HCT116 (cell line): ENCODE measurements around the gene CALN1. TPM values are rescaled to one million over a fixed set of nuclear protein-coding genes. Genes with fewer than 3 reads are reported as not detected.

Experiments used
- ATAC-seq: fragments of 200-7000 bp; cut with Tn5 transposase; 2 replicates; pipeline ENCODE4 v1.9.1; 2020; ENCODE audit warnings: mild to moderate bottlenecking, moderate library complexity
- BruUV-seq: library from RNA; stranded (reverse); fragments of 400-500 nt; replicated peaks from 2 replicates; lab custom pipeline; 2021; lab: Mats Ljungman, UMichigan
- CTCF ChIA-PET: fragments of 300-600 bp; sonication (Branson Sonifier 250); formaldehyde crosslinking; loops from one replicate; lab custom pipeline; 2021; ENCODE audit warnings: antibody characterized with exemption; lab: Charles Lee
- POLR2A ChIA-PET: fragments of 300-600, 350-600 bp; sonication (Branson Sonifier 250); formaldehyde crosslinking; loops from one replicate; lab custom pipeline; 2021; ENCODE audit warnings: antibody characterized with exemption; lab: Charles Lee
- RAD21 ChIA-PET, 2 experiments: fragments of 300-600 bp; sonication (Branson Sonifier 250); formaldehyde crosslinking; loops; one replicate each; lab custom pipeline; 2023; ENCODE audit warnings: low total read pairs in 2 of 2; ENCODE audit not compliant: uncharacterized antibody in 2 of 2, unreplicated experiment in 2 of 2, low non-redundant PET in 1 of 2; lab: Charles Lee
- DNase-seq: peaks from one replicate; pipeline ENCODE4 v3.0.0-alpha.2; 2010; ENCODE audit warnings: low read depth, low spot score
- H2AFZ ChIP-seq: fragments of 200-600 bp; shearing (Covaris generic), sonication (generic); 2 replicates; pipeline ENCODE4 v1.6.1; 2017; ENCODE audit warnings: low read depth, mixed run types, mixed read lengths, antibody characterized with exemption, low read length; ENCODE audit not compliant: poor library complexity, severe bottlenecking
- H3K27ac ChIP-seq: 2 replicates; pipeline ENCODE4 v1.5.1; 2012; ENCODE audit warnings: low read depth, low read length
- H3K27me3 ChIP-seq: fragments of 200-600 bp; sonication (generic); 2 replicates; pipeline ENCODE4 v1.6.1; 2016; ENCODE audit warnings: mixed run types, low read length, mixed read lengths; ENCODE audit not compliant: insufficient read depth
- H3K36me3 ChIP-seq, 2 experiments: fragments of 200-500 bp in 1 of 2; fragments of 200-600 bp in 1 of 2; sonication (Bioruptor generic) in 1 of 2; sonication (generic) in 1 of 2; 2 replicates each; pipeline versions ENCODE4 v1.5.1 to v1.6.1; 2014 to 2016; ENCODE audit warnings: low read length in 2 of 2, inconsistent platforms in 1 of 2, mixed read lengths in 1 of 2, mixed run types in 1 of 2; ENCODE audit not compliant: insufficient read depth in 2 of 2, control insufficient read depth in 1 of 2
- H3K4me1 ChIP-seq, 2 experiments: fragments of 200-600 bp in 1 of 2; sonication (generic) in 1 of 2; 2 replicates each; pipeline versions ENCODE4 v1.5.1 to v1.6.1; 2012 to 2017; ENCODE audit warnings: low read length in 2 of 2, inconsistent platforms in 1 of 2, mild to moderate bottlenecking in 1 of 2, mixed read lengths in 1 of 2, mixed run types in 1 of 2, moderate library complexity in 1 of 2; ENCODE audit not compliant: insufficient read depth in 2 of 2, control insufficient read depth in 1 of 2
- H3K4me2 ChIP-seq: fragments of 200-600 bp; sonication (generic); 2 replicates; pipeline ENCODE4 v1.6.1; 2017; ENCODE audit warnings: mixed run types, low read length, mixed read lengths
- H3K4me3 ChIP-seq, 2 experiments: fragments of 200-600 bp in 1 of 2; sonication (generic) in 1 of 2; replicated peaks in 1 of 2; 2 replicates each; pipeline ENCODE4 v1.5.1; 2011 to 2016; ENCODE audit warnings: low read length in 2 of 2, control low read depth in 1 of 2, low read depth in 1 of 2, mild to moderate bottlenecking in 1 of 2, mixed read lengths in 1 of 2, mixed run types in 1 of 2
- H3K79me2 ChIP-seq: fragments of 200-600 bp; sonication (generic); 2 replicates; pipeline ENCODE4 v1.6.1; 2017; ENCODE audit warnings: mild to moderate bottlenecking, mixed run types, low read length, moderate library complexity, mixed read lengths; ENCODE audit not compliant: insufficient read depth
- H3K9ac ChIP-seq: fragments of 200-600 bp; sonication (generic); 2 replicates; pipeline ENCODE4 v1.6.1; 2016; ENCODE audit warnings: low read length, mixed read lengths
- H3K9me2 ChIP-seq: fragments of 200-600 bp; sonication (generic), shearing (Covaris generic); 2 replicates; pipeline ENCODE4 v1.6.1; 2017; ENCODE audit warnings: mixed run types, mild to moderate bottlenecking, moderate library complexity; ENCODE audit not compliant: insufficient read depth
- H3K9me3 ChIP-seq, 2 experiments: fragments of 200-500 bp in 1 of 2; fragments of 200-600 bp in 1 of 2; sonication (Bioruptor generic) in 1 of 2; sonication (generic) in 1 of 2; 2 replicates each; pipeline ENCODE4 v1.6.1; 2014 to 2017; ENCODE audit warnings: low read length in 2 of 2, mixed read lengths in 2 of 2, inconsistent platforms in 1 of 2, low read depth in 1 of 2, mild to moderate bottlenecking in 1 of 2, mixed run types in 1 of 2, moderate library complexity in 1 of 2; ENCODE audit not compliant: control insufficient read depth in 1 of 2, insufficient read depth in 1 of 2
- H4K20me1 ChIP-seq: fragments of 200-600 bp; sonication (generic), shearing (Covaris generic); 2 replicates; pipeline ENCODE4 v1.6.1; 2017; ENCODE audit warnings: mixed run types, mild to moderate bottlenecking, moderate library complexity; ENCODE audit not compliant: insufficient read depth
- ATF3 ChIP-seq: IDR thresholded peaks from 2 replicates; pipeline ENCODE4 v1.6.1; 2012
- CBX3 ChIP-seq: IDR thresholded peaks from 2 replicates; pipeline ENCODE4 v1.6.1; 2012; ENCODE audit warnings: low read depth
- EGR1 ChIP-seq: IDR thresholded peaks from 2 replicates; pipeline ENCODE4 v1.6.1; 2012; ENCODE audit warnings: low read depth
- ELF1 ChIP-seq: IDR thresholded peaks from 2 replicates; pipeline ENCODE4 v1.6.1; 2012; ENCODE audit warnings: low read depth, borderline replicate concordance
- EZH2 ChIP-seq: fragments of 200-600 bp; sonication (generic); IDR thresholded peaks from 2 replicates; pipeline ENCODE4 v1.6.1; 2017; ENCODE audit warnings: antibody characterized with exemption, mixed run types
- FOSL1 ChIP-seq: IDR thresholded peaks from 2 replicates; pipeline ENCODE4 v1.6.1; 2012; ENCODE audit warnings: low read depth
- MAX ChIP-seq: IDR thresholded peaks from 2 replicates; pipeline ENCODE4 v1.6.1; 2012
- POLR2AphosphoS5 ChIP-seq: IDR thresholded peaks from 2 replicates; pipeline ENCODE4 v1.6.1; 2011; ENCODE audit warnings: mild to moderate bottlenecking, low read depth, low read length, moderate library complexity
- RAD21 ChIP-seq: IDR thresholded peaks from 2 replicates; pipeline ENCODE4 v1.6.1; 2012; ENCODE audit warnings: low read depth, mild to moderate bottlenecking
- REST ChIP-seq: IDR thresholded peaks from 2 replicates; pipeline ENCODE4 v1.6.1; 2012; ENCODE audit warnings: low read depth
- SIN3A ChIP-seq: IDR thresholded peaks from 2 replicates; pipeline ENCODE4 v1.6.1; 2012; ENCODE audit warnings: low read depth
- SRF ChIP-seq: IDR thresholded peaks from 2 replicates; pipeline ENCODE4 v1.6.1; 2012; ENCODE audit warnings: low read depth
- YY1 ChIP-seq: IDR thresholded peaks from 2 replicates; pipeline ENCODE4 v1.6.1; 2011; ENCODE audit warnings: low read length, low read depth, moderate library complexity, mild to moderate bottlenecking; ENCODE audit not compliant: insufficient replicate concordance; ENCODE audit errors: extremely low read depth
- ZNF274 ChIP-seq: fragments of 200-500 bp; sonication (Bioruptor generic); IDR thresholded peaks from 2 replicates; pipeline ENCODE4 v1.6.1; 2014; ENCODE audit warnings: mild to moderate bottlenecking, low read depth, low read length, inconsistent platforms
- intact Hi-C: fragments of 100-400 bp; cut with micrococcal nuclease; formaldehyde crosslinking; loops from 2 replicates; pipeline ENCODE4 v1.10.0; 2022
- total RNA-seq: library from RNA; stranded (reverse); gene quantifications from one replicate; pipeline ENCODE4 v1.2.1, GENCODE V29; 2021; ENCODE audit not compliant: unreplicated experiment
- TF ChIP-seq, protein P1 (sequence below): IDR thresholded peaks from 2 replicates; pipeline ENCODE4 v1.6.1; 2011; ENCODE audit warnings: mild to moderate bottlenecking, low read length, moderate library complexity; ENCODE audit not compliant: insufficient replicate concordance; ENCODE audit errors: extremely low read depth

CALN1 gene
- total RNA-seq, 1 experiment from 2014 or later, result 0.17 TPM

GRCh38 chr7:72003236-72003635 lies 408.9 kb downstream of the CALN1 start:
- Histone ChIP-seq H3K79me2 (no peaks in the 10 kb centered on the region), H3K9me3 (peaks cover 0 to 4% of the 10 kb centered on the region in 2 experiments; a peak in 1 of 4 replicates), H3K27ac (no peak overlapping the region)
- TF ChIP-seq RAD21 (no peak), EGR1 (no peak), YY1 (no peak), REST (no peak), ELF1 (no peak), SIN3A (no peak), SRF (no peak), ATF3 (no peak), CBX3 (no peak), ZNF274 (no peak), MAX (no peak), POLR2AphosphoS5 (no peak), EZH2 (no peak), FOSL1 (no peak)
- TF ChIP-seq, protein P1, sequence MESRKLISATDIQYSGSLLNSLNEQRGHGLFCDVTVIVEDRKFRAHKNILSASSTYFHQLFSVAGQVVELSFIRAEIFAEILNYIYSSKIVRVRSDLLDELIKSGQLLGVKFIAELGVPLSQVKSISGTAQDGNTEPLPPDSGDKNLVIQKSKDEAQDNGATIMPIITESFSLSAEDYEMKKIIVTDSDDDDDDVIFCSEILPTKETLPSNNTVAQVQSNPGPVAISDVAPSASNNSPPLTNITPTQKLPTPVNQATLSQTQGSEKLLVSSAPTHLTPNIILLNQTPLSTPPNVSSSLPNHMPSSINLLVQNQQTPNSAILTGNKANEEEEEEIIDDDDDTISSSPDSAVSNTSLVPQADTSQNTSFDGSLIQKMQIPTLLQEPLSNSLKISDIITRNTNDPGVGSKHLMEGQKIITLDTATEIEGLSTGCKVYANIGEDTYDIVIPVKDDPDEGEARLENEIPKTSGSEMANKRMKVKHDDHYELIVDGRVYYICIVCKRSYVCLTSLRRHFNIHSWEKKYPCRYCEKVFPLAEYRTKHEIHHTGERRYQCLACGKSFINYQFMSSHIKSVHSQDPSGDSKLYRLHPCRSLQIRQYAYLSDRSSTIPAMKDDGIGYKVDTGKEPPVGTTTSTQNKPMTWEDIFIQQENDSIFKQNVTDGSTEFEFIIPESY, result no peak
- TF ChIP-seq, all 23 proteins: peak for 0
- intact Hi-C loops, result no loop called here
- ChIA-PET POLR2A (no interaction called here), RAD21 (no interaction called here), CTCF (no interaction called here)
- no peaks in the 10 kb centered on the region for H3K27me3 ChIP-seq
- no TSS peak for BruUV-seq
- H3K4me2 ChIP-seq, result no peak overlapping the region
- H2AFZ ChIP-seq, result no peak overlapping the region
- H3K9me2 ChIP-seq, result no peaks in the 10 kb centered on the region
- ATAC-seq (no peak), DNase-seq (no peak)
- H4K20me1 ChIP-seq, result no peaks in the 10 kb centered on the region
- H3K4me3 ChIP-seq, result no peak overlapping the region
- no peak overlapping the region for H3K9ac ChIP-seq
- no peaks in the 10 kb centered on the region for H3K36me3 ChIP-seq
- H3K4me1 ChIP-seq, result no peaks in the 10 kb centered on the region
